A549 treated with Hydrocortisone at 1 μM for 4 hours (cell line): Measurements from ENCODE around the gene PLGLB1. TPM values are rescaled to one million over a fixed set of nuclear protein-coding genes. Genes with fewer than 3 reads are reported as not detected.

Experiments
- total RNA-seq: library from RNA; stranded (reverse); fragments of 200-300 nt; extraction: Qiagen RNA extraction; gene quantifications from 5 replicates; pipeline ENCODE4 v1.2.3, GENCODE V29; 2022

Gene PLGLB1
- 0.36 to 0.82 TPM (median 0.49 TPM) in 5 replicates for total RNA-seq

DNA sequence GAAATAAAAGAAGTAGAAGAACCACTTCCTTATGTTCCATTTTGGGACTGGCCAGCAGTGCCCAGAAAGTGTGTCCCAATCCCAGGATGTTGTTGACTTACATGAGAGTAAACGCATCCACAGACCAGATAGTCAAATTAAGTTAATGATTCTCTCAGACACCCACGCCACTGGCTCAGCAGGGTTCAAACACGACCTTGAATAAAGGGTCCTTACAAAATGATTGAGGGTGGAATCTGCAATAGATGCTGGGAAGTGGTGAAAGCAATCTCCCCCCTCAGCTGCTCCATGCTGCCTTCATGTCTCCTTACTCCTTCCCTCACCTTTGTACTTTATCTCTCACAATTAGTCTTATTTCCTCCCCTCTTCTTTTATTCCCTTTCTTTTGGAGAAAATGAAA is at the start of gene PLGLB1:
Gene PLGLB1 (minus strand): TSS at position 101 of the 400 bp plus-strand sequence. CDS start 61 bp downstream, at position 40.

Other genes starting within 250 kb of the PLGLB1 start
- 0.20 to 0.47 TPM (median 0.32 TPM) in 5 replicates for gene CD8A, start 230.9 kb downstream of the PLGLB1 start, total RNA-seq
- gene CD8B, start 160.0 kb downstream of the PLGLB1 start, total RNA-seq: not detected in 5 replicates
- gene RGPD1, start 79.7 kb downstream of the PLGLB1 start, total RNA-seq: 0.02 to 0.08 TPM (median 0.04 TPM) in 4 of 5 replicates, not detected in the other